ENCODE data around the gene ADGRF1. TPM values are rescaled to one million over a fixed set of nuclear protein-coding genes. Genes with fewer than 3 reads are reported as not detected.

ADGRF1 gene
- total RNA-seq, 1 experiment from 2014 or later = 0.24 TPM

- DNase-seq (ENCODE audit: low read depth) = no peak
These were observed 19.9 kb downstream of the ADGRF1 start for GRCh38 chr6:47022191-47022590.

- DNase-seq (ENCODE audit: low read depth) = no peak
These were observed 22.2 kb downstream of the ADGRF1 start for GRCh38 chr6:47019941-47020340.

DNA sequence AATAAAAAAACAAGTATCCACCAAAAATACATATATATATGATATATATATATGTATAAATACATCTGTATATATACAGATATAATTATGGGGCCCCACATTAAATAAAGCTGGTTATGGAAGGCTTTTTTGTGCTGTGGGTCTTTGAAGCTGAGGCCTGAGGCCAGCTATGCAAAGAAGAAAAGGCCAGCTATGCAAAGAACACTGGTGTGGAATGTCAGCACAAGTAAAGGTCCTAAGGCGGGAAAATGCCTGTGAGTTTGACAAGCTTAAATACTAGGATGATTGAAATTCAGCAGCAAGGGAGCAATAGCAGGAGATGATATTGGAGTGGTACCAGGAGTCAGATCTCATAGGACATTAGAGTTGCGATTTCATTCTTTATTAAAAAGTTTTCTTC lies 25.2 kb downstream of the ADGRF1 start:
- DNase-seq (ENCODE audit: low read depth) = no peak

GRCh38 chr6:47016261-47016660 lies 25.9 kb downstream of the ADGRF1 start:
- peak; percentile 61 for DNase-seq (ENCODE audit: low read depth)

- no peak for DNase-seq (ENCODE audit: low read depth)
These were observed 27.7 kb downstream of the ADGRF1 start for GRCh38 chr6:47014401-47014800.

GRCh38 chr6:47009583-47009982 lies 32.5 kb downstream of the ADGRF1 start:
- DNase-seq (ENCODE audit: low read depth) = peak; percentile 31

DNA sequence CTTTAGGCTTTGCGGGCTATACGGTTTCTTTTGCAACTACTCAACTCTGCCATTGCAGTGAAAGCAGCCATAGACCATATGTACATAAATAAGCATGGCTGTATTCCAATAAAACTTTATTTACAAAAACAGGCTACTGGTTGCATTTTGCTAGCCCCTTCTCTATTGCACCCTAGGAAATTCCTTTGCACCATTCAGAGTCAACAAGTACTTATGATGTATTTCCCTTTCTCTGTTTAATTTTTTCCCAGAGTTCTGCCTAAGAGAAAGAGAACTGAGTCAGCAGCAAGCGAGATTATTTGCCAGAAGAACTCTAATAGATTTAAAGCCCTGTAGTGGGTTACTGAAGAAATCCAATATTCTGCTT lies 33.8 kb downstream of the ADGRF1 start:
- no peak for DNase-seq (ENCODE audit: low read depth)

DNA sequence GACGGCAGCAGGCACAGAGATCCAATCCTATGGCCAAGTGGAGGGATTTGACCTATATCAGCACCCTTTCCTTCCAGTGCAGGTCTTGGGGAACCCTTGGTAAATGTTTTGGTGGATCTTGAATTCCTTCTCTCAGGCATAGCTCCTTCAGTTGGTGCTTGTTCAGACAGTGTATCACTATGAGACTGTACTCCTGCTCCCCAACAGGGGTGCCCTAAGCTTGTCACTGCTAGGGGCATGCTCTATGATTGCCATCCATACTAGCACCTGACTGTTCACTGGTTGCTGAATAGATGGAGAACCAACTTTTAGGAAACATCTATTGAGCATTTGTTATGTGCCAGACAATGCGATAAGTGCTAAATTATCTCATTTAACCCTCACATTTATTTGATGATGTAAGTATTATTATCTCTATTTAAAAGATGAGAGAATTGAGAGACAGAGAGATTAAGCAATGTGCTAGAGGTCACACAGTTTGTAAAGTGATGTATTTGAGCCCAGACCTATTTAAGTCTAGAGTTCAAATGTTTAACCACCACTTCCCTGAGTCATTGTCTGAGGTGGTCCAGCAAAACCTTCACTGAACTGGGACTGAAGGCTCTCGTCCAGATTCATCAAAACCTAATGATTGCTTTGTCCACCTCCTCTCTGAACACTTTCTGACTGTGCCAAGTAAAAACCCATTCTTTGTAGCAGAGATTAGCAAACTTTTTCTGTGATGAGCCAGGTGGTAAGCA lies 34.3 kb downstream of the ADGRF1 start:
- DNase-seq (ENCODE audit: low read depth) = peak; percentile 72

DNA sequence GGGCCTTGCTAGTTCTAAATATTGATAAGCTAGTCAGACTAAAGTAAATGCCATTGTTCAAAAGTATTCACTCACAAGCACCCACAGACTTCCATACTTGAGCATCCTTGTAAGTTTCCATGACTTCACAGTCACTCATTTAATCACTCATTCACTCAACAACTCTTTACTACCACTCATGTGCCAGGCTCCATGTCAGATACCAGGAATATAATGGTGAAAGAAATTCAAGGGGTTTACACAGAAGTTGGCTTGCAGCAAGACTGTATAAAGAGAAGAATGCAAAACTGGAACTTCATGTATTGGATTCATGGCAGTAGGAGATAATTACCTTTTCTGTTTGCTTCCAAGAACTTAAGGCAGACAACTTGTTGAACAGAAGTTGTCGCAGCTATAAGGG lies 36.6 kb downstream of the ADGRF1 start:
- DNase-seq (ENCODE audit: low read depth) = no peak

- DNase-seq (ENCODE audit: low read depth) = peak; percentile 39
These were observed 37.7 kb downstream of the ADGRF1 start for GRCh38 chr6:47004463-47004862.

DNA sequence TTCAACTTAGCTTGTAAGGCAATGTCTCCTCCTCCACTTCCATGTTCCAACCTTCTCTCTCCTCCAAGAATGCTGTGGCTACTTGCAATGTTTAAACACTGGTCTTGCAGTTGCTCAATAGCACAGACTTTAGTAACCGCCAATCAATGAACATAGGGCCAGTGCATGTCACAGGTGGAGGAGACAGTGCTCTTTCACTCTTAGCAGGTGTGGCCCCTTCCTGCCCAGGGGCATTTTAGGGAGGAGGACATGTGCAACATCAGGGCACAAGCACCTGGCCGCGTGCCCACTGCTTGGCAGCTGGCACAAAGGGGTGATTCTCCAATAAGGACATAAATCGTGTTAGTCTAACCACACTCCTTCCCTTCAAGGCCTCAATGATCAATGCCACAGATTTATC lies 41.3 kb downstream of the ADGRF1 start:
- no peak for DNase-seq (ENCODE audit: low read depth)

DNA sequence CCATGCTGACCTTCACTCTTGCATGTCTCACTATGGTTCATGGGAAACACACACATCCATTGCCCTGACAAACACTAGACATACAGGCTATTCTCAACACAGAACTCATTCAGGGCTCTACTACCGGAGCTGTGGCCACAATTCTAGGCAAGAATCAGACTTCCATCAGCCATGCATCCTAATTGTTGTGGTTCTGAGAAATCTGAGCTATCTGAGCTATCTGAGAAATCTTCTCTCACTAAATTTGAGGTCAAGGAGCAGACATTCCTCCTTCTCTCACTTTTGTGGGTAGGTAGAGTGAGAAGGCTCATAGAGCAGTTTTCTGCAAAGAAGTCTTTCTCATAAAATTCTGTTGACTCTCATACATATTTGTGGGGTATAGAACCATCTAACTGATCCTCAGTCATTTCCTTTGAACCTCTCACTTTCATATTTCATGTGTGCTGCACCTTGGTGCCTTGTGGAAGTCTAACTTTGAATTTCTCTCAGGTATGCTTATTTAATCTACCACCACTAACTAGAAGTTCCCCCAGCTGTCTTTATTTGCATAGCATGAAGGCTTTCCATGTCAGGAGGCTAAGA lies 43.6 kb downstream of the ADGRF1 start:
- peak; percentile 43 for DNase-seq (ENCODE audit: low read depth)

DNA sequence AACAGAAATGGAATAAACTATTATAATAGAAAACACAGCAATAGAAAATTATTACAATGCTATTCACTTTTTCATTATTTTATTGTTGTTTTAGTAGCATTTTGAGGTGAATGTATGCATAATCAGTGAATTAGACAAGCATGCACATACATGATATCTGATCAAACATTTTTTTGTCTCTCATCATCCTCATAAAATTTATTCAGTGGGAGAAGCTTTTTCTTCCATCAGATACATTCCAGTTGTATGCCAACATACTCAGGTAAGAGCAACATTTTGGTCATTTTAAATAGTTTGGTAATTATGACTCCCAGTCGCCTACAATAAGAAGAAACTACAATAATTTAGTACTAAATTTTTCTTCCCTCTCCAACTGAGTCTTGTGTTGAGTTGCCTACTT lies 44.5 kb downstream of the ADGRF1 start:
- DNase-seq (ENCODE audit: low read depth) = no peak

GRCh38 chr6:46996860-46997641 lies 45.1 kb downstream of the ADGRF1 start:
- peak; percentile 33 for DNase-seq (ENCODE audit: low read depth)

- DNase-seq (ENCODE audit: low read depth) = peak; percentile 39
These were observed 47.2 kb downstream of the ADGRF1 start for GRCh38 chr6:46994933-46995332.

DNA sequence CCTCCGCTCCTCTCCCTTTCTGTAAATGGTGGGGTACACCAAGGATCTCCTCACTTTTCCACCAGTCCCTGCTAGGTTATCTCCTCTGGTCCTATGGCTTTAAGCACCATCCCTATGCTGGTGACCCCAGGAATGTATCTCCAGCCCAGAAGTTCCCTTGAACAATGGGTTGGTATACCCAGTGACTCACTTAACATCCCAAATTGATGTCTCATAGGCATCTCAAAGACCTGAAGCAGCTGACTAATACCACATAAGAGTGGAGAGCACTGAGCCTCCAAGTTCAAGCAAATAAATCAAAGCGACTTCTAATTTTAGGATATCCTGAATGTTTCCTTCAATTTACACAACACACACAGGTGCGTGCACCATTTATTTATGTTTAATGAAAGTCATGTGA lies 48.3 kb downstream of the ADGRF1 start:
- DNase-seq (ENCODE audit: low read depth) = peak; percentile 99

DNA sequence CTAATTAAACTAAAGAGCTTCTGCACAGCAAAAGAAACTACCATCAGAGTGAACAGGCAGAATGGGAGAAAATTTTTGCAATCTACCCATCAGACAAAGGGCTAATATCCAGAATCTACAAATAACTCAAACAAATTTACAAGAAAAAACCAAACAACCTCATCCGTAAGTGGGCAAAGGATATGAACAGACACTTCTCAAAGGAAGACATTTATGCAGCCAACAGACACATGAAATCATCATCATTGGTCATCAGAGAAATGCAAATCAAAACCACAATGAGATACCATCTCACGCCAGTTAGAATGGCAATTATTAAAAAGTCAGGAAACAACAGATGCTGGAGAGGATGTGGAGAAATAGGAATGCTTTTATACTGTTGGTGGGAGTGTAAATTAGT lies 49.7 kb downstream of the ADGRF1 start:
- peak; percentile 87 for DNase-seq (ENCODE audit: low read depth)

DNA sequence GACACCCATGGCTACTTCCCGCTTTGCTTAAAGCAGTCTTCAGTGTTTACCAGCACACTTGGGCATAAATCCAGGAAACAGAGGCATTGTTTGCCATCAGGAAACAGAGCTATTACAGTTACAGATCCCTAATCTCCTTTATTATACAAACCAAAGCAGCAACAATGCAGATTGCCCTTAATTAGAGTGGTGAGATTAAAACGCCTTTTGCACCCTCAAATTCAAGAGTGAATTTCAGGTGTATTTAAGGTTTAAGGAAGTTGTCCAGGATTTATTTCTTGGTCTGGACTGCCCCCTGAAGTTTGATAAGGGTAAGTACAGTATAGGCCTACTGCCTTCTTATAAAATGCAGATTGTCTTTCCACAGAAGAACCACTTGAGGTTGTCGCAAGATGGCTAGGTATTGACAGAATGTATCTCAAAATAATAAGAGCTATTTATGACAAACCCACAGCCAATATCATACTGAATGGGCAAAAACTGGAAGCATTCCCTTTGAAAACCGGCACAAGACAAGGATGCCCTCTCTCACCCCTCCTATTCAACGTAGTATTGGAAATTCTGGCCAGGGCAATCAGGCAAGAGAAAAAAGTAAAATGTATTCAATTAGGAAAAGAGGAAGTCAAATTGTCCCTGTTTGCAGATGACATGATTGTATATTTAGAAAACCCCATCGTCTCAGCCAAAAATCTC lies 51.2 kb downstream of the ADGRF1 start:
- DNase-seq (ENCODE audit: low read depth) = peak; percentile 81

DNA sequence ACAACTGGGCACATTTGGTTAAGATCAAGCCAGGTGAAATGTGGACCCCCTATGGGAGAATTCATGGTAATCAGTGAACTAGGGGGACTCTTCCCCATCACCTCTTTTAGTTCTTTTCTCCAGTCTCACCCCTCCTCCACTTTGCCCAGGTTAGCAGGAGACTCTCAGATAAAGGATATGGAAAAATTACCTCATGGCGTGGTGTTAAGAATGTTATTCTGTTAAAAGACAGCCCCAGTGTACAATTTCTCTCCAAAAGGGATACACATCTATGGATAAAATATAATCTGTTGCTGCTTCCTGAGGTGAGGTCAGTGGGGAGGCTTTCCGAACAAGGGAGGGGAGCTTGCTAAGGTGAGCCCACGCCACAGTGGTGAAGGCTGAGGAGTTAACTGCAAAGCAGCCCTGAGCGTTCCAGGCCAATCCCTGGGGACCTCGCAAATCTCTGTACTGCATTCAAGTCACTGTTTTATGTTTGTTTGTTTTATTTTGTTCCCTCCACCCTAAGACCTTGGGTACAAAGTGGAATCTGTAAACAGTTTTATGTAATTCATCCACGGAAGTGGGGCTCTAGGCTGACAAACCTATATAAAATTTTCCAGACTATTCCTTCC lies 52.0 kb downstream of the ADGRF1 start:
- no peak for DNase-seq (ENCODE audit: low read depth)

GRCh38 chr6:46989398-46989797 lies 52.7 kb downstream of the ADGRF1 start:
- peak; percentile 66 for DNase-seq (ENCODE audit: low read depth)

GRCh38 chr6:46985943-46986342 lies 56.2 kb downstream of the ADGRF1 start:
- peak; percentile 76 for DNase-seq (ENCODE audit: low read depth)

GRCh38 chr6:46983007-46983411 lies 59.1 kb downstream of the ADGRF1 start:
- DNase-seq (ENCODE audit: low read depth) = peak; percentile 60
